ENCODE results near the gene OBSL1. TPM values are rescaled to one million over a fixed set of nuclear protein-coding genes. Genes with fewer than 3 reads are reported as not detected.

The OBSL1 gene
- total and polyA plus RNA-seq, 2 donors (not counting 1 experiment from before 2014, with no cell fraction given), result not detected

DNA sequence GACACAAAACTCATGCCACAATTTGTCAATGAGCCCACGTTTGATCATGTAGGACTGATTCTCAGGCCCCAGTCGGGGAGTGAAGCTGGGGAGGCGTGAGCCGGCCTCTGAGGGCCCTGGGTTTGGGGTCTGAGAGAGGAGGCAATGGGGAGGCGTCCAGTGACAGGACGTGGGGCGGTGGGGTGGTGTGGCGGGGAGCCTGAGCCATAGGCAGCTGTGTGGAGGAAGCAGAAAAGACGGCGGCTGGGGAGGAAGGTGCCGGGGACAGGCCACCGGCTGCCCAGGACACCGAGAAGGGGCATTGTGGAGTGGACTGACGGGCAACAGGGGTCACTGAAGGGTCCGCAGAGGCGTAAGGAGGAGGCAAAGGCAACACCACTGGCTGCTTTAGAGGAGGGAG is 34.9 kb downstream of the OBSL1 start:
- CTCF ChIA-PET, result interaction anchor here (1.1 kb wide), 1 partner anchor 41 kb away, joined by 3 read pairs; no protein-coding TSS in a partner anchor
- Mint-ChIP-seq H3K9me3 (ENCODE audit: insufficient read depth) (no peaks in the 10 kb centered on the region), H3K27me3 (peaks cover 31% of the 10 kb centered on the region), H3K4me1 (peaks cover 4% of the 10 kb centered on the region), H3K4me3 (no peak overlapping the region), H3K27ac (no peak overlapping the region)
- intact Hi-C loops (cut with micrococcal nuclease), result no loop called here
- Histone ChIP-seq H3K79me2 (ENCODE audit: control insufficient read depth, insufficient read depth, low read length) (no peaks in the 10 kb centered on the region), H3K4me2 (replicated peaks; ENCODE audit: low read depth, low read length, poor library complexity, severe bottlenecking) (no peak overlapping the region), H3K9ac (ENCODE audit: low read length) (no peak overlapping the region), H3K36me3 (replicated peaks in 1 of 2; ENCODE audit: control extremely low read depth in 1 of 2, control insufficient read depth in 1 of 2, extremely low read depth in 1 of 2, insufficient read depth in 2 of 2, low read length in 1 of 2) (no peaks in the 10 kb centered on the region), H3K4me3 (ENCODE audit: control extremely low read depth in 1 of 5, extremely low read depth in 1 of 5, insufficient read depth in 1 of 5, low read depth in 2 of 5, low read length in 4 of 5) (no peak overlapping the region), H3K27me3 (replicated peaks in 1 of 4; ENCODE audit: control extremely low read depth in 1 of 4, control insufficient read depth in 3 of 4, insufficient read depth in 4 of 4, low read length in 3 of 4) (peaks cover 0 to 61% (median 6%) of the 10 kb centered on the region in 4 experiments), H2AFZ (ENCODE audit: insufficient read depth, low read depth, low read length, poor library complexity, severe bottlenecking) (no peak overlapping the region), H3K4me1 (ENCODE audit: control insufficient read depth in 2 of 2, insufficient read depth in 2 of 2, low read length in 2 of 2) (peaks cover 3 to 4% of the 10 kb centered on the region in 2 donors), H3K9me3 (ENCODE audit: control extremely low read depth in 1 of 3, control insufficient read depth in 2 of 3, insufficient read depth in 1 of 3, low read length in 2 of 3) (peaks cover 0 to 1% (median 0%) of the 10 kb centered on the region in 3 donors), H4K20me1 (ENCODE audit: control insufficient read depth, insufficient read depth, low read length, poor library complexity, severe bottlenecking) (no peaks in the 10 kb centered on the region), H3K27ac (ENCODE audit: low read length in 2 of 2) (no peak overlapping the region)
- no peak for ATAC-seq (ENCODE audit: low read depth)
- WGBS (ENCODE audit: insufficient coverage), result 88% methylated on average over 13 of the region's 16 CpGs
- TF ChIP-seq, protein P1, sequence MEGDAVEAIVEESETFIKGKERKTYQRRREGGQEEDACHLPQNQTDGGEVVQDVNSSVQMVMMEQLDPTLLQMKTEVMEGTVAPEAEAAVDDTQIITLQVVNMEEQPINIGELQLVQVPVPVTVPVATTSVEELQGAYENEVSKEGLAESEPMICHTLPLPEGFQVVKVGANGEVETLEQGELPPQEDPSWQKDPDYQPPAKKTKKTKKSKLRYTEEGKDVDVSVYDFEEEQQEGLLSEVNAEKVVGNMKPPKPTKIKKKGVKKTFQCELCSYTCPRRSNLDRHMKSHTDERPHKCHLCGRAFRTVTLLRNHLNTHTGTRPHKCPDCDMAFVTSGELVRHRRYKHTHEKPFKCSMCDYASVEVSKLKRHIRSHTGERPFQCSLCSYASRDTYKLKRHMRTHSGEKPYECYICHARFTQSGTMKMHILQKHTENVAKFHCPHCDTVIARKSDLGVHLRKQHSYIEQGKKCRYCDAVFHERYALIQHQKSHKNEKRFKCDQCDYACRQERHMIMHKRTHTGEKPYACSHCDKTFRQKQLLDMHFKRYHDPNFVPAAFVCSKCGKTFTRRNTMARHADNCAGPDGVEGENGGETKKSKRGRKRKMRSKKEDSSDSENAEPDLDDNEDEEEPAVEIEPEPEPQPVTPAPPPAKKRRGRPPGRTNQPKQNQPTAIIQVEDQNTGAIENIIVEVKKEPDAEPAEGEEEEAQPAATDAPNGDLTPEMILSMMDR (IDR thresholded peaks at IDR 0.05), result no peak
- no peak for TF ChIP-seq EZH2 (IDR thresholded peaks at IDR 0.05; ENCODE audit: borderline replicate concordance, insufficient read depth, low read depth, low read length, poor library complexity, severe bottlenecking)
- no peak for DNase-seq
- POLR2A ChIA-PET, result no interaction called here

DNA sequence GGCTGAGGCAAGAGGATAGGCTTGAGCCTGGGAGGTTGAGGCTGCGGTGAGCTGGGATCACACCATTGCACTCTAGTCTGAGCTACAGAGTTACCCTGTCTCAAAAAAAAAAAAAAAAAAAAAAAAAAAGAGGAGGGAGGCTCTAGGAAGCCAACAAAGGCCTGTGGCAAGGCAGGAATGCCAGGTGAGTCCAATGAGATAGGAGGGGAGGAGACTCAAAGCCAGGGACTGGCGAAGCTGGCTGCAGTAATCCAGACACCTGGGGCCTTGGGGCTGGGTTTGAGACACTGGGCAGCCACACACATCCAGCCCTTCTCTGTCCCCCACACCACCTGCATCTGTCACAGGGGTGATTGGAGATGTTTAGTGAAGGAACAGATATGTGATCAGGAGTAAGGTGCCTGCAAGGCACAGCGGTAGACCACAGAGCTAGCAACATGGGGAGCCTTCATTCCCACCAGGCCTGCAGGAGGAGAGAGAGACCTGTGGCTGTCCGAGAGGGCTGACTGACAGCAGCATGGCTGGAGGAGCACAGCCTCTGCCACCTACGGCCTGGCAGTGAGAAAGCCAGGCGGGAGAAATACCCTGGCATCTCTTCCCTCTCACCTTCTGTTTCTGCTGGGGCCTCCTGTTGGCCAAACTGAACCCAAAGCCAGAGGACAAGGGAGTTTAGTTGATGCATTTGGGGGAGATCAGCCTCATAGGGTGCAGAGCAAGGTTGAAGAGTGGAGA is 37.2 kb downstream of the OBSL1 start:
- Histone ChIP-seq H4K20me1 (ENCODE audit: control insufficient read depth, insufficient read depth, low read length, poor library complexity, severe bottlenecking) (no peaks in the 10 kb centered on the region), H3K9ac (ENCODE audit: low read length) (no peak overlapping the region), H3K36me3 (replicated peaks in 1 of 2; ENCODE audit: control extremely low read depth in 1 of 2, control insufficient read depth in 1 of 2, extremely low read depth in 1 of 2, insufficient read depth in 2 of 2, low read length in 1 of 2) (no peaks in the 10 kb centered on the region), H3K79me2 (ENCODE audit: control insufficient read depth, insufficient read depth, low read length) (no peaks in the 10 kb centered on the region), H3K27ac (ENCODE audit: low read length in 2 of 2) (no peak overlapping the region), H3K27me3 (replicated peaks in 1 of 4; ENCODE audit: control extremely low read depth in 1 of 4, control insufficient read depth in 3 of 4, insufficient read depth in 4 of 4, low read length in 3 of 4) (peaks cover 0 to 62% (median 14%) of the 10 kb centered on the region in 4 experiments), H3K4me1 (ENCODE audit: control insufficient read depth in 2 of 2, insufficient read depth in 2 of 2, low read length in 2 of 2) (peaks cover 4 to 5% of the 10 kb centered on the region in 2 donors), H3K4me2 (replicated peaks; ENCODE audit: low read depth, low read length, poor library complexity, severe bottlenecking) (no peak overlapping the region), H2AFZ (ENCODE audit: insufficient read depth, low read depth, low read length, poor library complexity, severe bottlenecking) (no peak overlapping the region), H3K9me3 (ENCODE audit: control extremely low read depth in 1 of 3, control insufficient read depth in 2 of 3, insufficient read depth in 1 of 3, low read length in 2 of 3) (no peaks in the 10 kb centered on the region), H3K4me3 (ENCODE audit: control extremely low read depth in 1 of 5, extremely low read depth in 1 of 5, insufficient read depth in 1 of 5, low read depth in 2 of 5, low read length in 4 of 5) (no peak overlapping the region)
- ChIA-PET POLR2A (no interaction called here), CTCF (interaction anchor here (1.0 to 8.8 kb wide), 2 partner anchors 8 to 74 kb away, joined by 3 to 146 read pairs; no protein-coding TSS in a partner anchor)
- peaks cover 49% of the 10 kb centered on the region for H3K27me3 Mint-ChIP-seq
- no peak overlapping the region for H3K27ac Mint-ChIP-seq
- WGBS (ENCODE audit: insufficient coverage), result 100% methylated on average over 2 of the region's 6 CpGs
- DNase-seq (no peak), ATAC-seq (ENCODE audit: low read depth) (no peak)
- H3K9me3 Mint-ChIP-seq (ENCODE audit: insufficient read depth), result no peaks in the 10 kb centered on the region
- intact Hi-C loops (cut with micrococcal nuclease), result no loop called here
- no peak for TF ChIP-seq EZH2 (IDR thresholded peaks at IDR 0.05; ENCODE audit: borderline replicate concordance, insufficient read depth, low read depth, low read length, poor library complexity, severe bottlenecking)
- TF ChIP-seq, protein P1 (IDR thresholded peaks at IDR 0.05), result no peak
- H3K4me1 Mint-ChIP-seq, result peaks cover 3% of the 10 kb centered on the region
- H3K4me3 Mint-ChIP-seq, result no peak overlapping the region
